Astrocyte (in vitro differentiated cells and primary cell): ENCODE data around the gene PLCXD3.

Experiments used
- CTCF ChIP-seq: IDR thresholded peaks from 2 replicates; pipeline ENCODE4 v1.5.1; 2011; ENCODE audit warnings: low read depth, mild to moderate bottlenecking, inconsistent platforms, low read length, moderate library complexity; ENCODE audit not compliant: insufficient read depth
- EZH2 ChIP-seq: IDR thresholded peaks from 2 replicates; pipeline ENCODE4 v1.6.1; 2012; ENCODE audit warnings: mild to moderate bottlenecking, low read length, inconsistent platforms; ENCODE audit not compliant: insufficient read depth

DNA sequence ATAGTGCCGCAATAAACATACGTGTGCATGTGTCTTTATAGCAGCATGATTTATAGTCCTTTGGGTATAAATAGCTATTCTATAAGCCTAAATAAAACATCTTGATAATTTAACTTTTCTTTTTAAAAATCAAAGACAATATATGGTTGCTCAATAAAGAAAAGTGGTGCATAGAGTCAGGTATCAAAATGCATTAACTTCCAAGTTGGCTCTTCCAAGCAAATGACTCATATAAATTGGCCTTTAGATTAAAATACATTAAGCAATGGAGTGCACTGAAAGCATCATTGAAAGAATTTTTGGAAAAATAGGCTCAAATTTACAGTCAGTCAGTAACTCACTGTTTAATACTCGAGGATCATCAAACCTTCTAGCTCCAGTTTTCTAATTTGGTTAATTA, 106.6 kb downstream of the PLCXD3 start:
- TF ChIP-seq CTCF (no peak), EZH2 (no peak)
